Esophagus muscularis mucosa (tissue), 4 donors: Measurements from ENCODE around the gene ZNF765. TPM values are rescaled to one million over a fixed set of nuclear protein-coding genes. Genes with fewer than 3 reads are reported as not detected.

Source experiments
- DNase-seq: peaks from one replicate; pipeline ENCODE4 v3.0.0-alpha.2; 2017; ENCODE audit errors: extremely low spot score
- H3K27ac ChIP-seq, 4 donors: fragments of 200-600 bp; sonication (generic); replicated peaks in 1 of 4; 1 replicate in 3 of 4; 2 replicates in 1 of 4; pipeline ENCODE4 v1.5.1; 2016 to 2019; ENCODE audit warnings: mild to moderate bottlenecking in 1 of 4
- H3K27me3 ChIP-seq, 4 donors: fragments of 200-600 bp; sonication (generic); one replicate each; pipeline versions ENCODE4 v1.5.1 to v1.6.0; 2016 to 2019
- H3K36me3 ChIP-seq, 4 donors: fragments of 200-600 bp; sonication (generic); one replicate each; pipeline ENCODE4 v1.5.1; 2016 to 2019
- H3K4me1 ChIP-seq, 4 donors: fragments of 200-600 bp; sonication (generic); one replicate each; pipeline ENCODE4 v1.5.1; 2016 to 2019
- H3K4me3 ChIP-seq, 4 donors: fragments of 200-600 bp; sonication (generic); 1 replicate in 2 of 4; 2 replicates in 2 of 4; pipeline ENCODE4 v1.5.1; 2016 to 2019; ENCODE audit warnings: mild to moderate bottlenecking in 4 of 4, moderate library complexity in 1 of 4
- H3K9me3 ChIP-seq, 4 donors: fragments of 200-600 bp; sonication (generic); 1 replicate in 3 of 4; 2 replicates in 1 of 4; pipeline ENCODE4 v1.5.1; 2016 to 2019
- CTCF ChIP-seq, 3 experiments: fragments of 200-600 bp in 2 of 3; fragments of 450-650 bp in 1 of 3; sonication (generic) in 2 of 3; IDR thresholded peaks; one replicate each; pipeline ENCODE4 v1.5.1; 2017 to 2019; ENCODE audit warnings: antibody characterized with exemption in 3 of 3, mild to moderate bottlenecking in 2 of 3, moderate library complexity in 1 of 3
- EP300 ChIP-seq: sonication (generic); formaldehyde crosslinking; IDR thresholded peaks from one replicate; pipeline ENCODE4 v1.6.1; 2017; ENCODE audit warnings: antibody characterized with exemption
- POLR2A ChIP-seq: fragments of 450-650 bp; IDR thresholded peaks from one replicate; pipeline ENCODE4 v1.6.1; 2017; ENCODE audit warnings: antibody characterized with exemption, moderate library complexity, mild to moderate bottlenecking, low read depth
- POLR2AphosphoS5 ChIP-seq, 2 donors: sonication (generic); formaldehyde crosslinking; IDR thresholded peaks; one replicate each; pipeline ENCODE4 v1.6.1; 2017; ENCODE audit warnings: antibody characterized with exemption in 2 of 2
- WGBS: methylation state at CpG from one replicate; pipeline ENCODE4 v1.1.5; 2018; 5-methylcytosine and 5-hydroxymethylcytosine counted together
- intact Hi-C: fragments of 100-400 bp; cut with DNase I; formaldehyde crosslinking; loops from one replicate; pipeline ENCODE4 v1.15.1; 2023
- total RNA-seq, 4 donors: library from RNA; depleted of rRNA; stranded (reverse); fragments of >200 nt; gene quantifications; one replicate each; pipeline versions ENCODE4 v1.1.0 to v1.2.1, GENCODE V29; 2016

Gene ZNF765
- total RNA-seq, 4 donors from 2014 or later = 7.1 to 12.5 (median 8.5) TPM

DNA sequence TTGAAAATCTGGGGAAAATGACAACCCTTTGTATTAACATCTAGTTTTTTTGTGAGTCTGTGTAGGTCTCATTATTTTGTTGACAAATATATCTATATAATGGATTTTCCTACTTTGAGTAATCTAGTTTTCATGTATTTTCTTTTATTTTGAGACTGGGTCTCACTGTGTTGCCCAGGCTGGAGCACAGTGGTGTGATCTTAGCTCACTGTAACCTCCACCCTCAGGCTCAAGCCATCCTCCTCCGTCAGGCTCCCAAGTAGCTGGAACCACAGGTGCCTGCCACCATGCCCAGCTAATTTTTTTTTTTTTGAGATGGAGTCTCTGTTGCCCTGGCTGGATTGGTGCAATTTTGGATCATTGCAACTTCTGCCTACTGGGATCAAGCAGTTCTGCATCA lies 20.2 kb upstream of the ZNF765 start:
- H3K4me3 ChIP-seq = no peak overlapping the region
- H3K27ac ChIP-seq = no peak overlapping the region
- peaks cover 37 to 77% (median 48%) of the 10 kb centered on the region in 4 donors for H3K36me3 ChIP-seq
- 100% methylated on average over 1 of the region's 1 CpG for WGBS
- TF ChIP-seq POLR2A (no peak), EP300 (no peak), POLR2AphosphoS5 (IDR thresholded peaks at IDR 0.05) (no peak), CTCF (IDR thresholded peaks at IDR 0.05) (no peak)
- no peaks in the 10 kb centered on the region for H3K4me1 ChIP-seq
- intact Hi-C loops = no loop called here
- DNase-seq = no peak
- H3K9me3 ChIP-seq = no peaks in the 10 kb centered on the region
- no peaks in the 10 kb centered on the region for H3K27me3 ChIP-seq

DNA sequence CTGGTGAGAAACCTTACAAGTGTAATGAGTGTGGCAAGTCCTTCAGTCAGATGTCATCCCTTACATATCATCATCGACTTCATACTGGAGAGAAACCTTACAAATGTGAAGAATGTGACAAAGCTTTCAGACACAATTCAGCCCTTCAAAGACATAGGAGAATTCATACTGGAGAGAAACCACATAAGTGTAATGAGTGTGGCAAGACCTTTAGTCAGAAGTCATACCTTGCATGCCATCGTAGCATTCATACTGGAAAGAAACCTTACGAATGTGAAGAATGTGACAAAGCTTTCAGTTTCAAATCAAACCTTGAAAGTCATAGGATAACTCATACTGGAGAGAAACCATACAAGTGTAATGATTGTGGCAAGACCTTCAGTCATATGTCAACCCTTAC lies 13.6 kb upstream of the ZNF765 start:
- no peak for DNase-seq
- intact Hi-C loops = no loop called here
- TF ChIP-seq CTCF (IDR thresholded peaks at IDR 0.05) (no peak), POLR2AphosphoS5 (IDR thresholded peaks at IDR 0.05) (no peak), EP300 (no peak), POLR2A (no peak)
- H3K9me3 ChIP-seq = peaks cover 0 to 9% (median 0%) of the 10 kb centered on the region in 4 donors
- peaks cover 37 to 67% (median 44%) of the 10 kb centered on the region in 4 donors for H3K36me3 ChIP-seq
- 97% methylated on average over 3 of the region's 3 CpGs for WGBS
- H3K4me3 ChIP-seq = no peak overlapping the region
- no peak overlapping the region for H3K27ac ChIP-seq
- no peaks in the 10 kb centered on the region for H3K27me3 ChIP-seq
- H3K4me1 ChIP-seq = no peaks in the 10 kb centered on the region

GRCh38 chr19:53388168-53388567 lies 6.8 kb upstream of the ZNF765 start:
- Histone ChIP-seq H3K36me3 (peaks cover 0 to 10% (median 0%) of the 10 kb centered on the region in 4 donors), H3K4me3 (no peak overlapping the region), H3K4me1 (peaks cover 0 to 4% (median 0%) of the 10 kb centered on the region in 4 donors), H3K27ac (no peak overlapping the region), H3K27me3 (no peaks in the 10 kb centered on the region), H3K9me3 (peaks cover 0 to 6% (median 0%) of the 10 kb centered on the region in 4 donors)
- no peak for DNase-seq
- TF ChIP-seq EP300 (no peak), CTCF (IDR thresholded peaks at IDR 0.05) (no peak), POLR2AphosphoS5 (IDR thresholded peaks at IDR 0.05) (no peak), POLR2A (no peak)
- intact Hi-C loops = no loop called here
- WGBS = 39% methylated on average over 3 of the region's 3 CpGs

DNA sequence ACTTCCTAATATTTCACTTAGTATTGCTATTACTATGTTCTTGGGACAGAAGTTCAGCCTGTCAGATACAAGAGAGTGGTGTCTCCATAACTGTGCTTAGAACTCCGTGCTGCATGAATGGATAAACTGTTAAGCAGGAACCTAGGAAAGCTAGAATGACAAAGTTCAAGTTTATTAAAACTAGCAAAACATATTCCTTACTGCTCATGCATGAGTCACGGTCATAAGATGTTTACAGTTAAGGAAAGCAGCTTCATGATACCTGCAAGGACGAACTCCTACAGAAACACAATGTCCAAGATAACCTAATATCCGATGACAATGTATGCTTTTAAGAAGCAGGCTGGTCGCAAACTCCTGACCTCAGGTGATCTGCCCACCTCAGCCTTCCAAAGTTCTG lies 6.0 kb upstream of the ZNF765 start:
- DNase-seq = no peak
- H3K4me1 ChIP-seq = peaks cover 0 to 4% (median under 1%) of the 10 kb centered on the region in 4 donors
- H3K36me3 ChIP-seq = peaks cover 0 to 10% (median 0%) of the 10 kb centered on the region in 4 donors
- no peak overlapping the region for H3K4me3 ChIP-seq
- H3K9me3 ChIP-seq = peaks cover 0 to 3% (median 0%) of the 10 kb centered on the region in 4 donors
- H3K27ac ChIP-seq = no peak overlapping the region
- WGBS = 86% methylated on average over 5 of the region's 5 CpGs
- no peak for TF ChIP-seq POLR2AphosphoS5 (IDR thresholded peaks at IDR 0.05)
- no peak for TF ChIP-seq POLR2A
- no peak for TF ChIP-seq EP300
- no peak for TF ChIP-seq CTCF (IDR thresholded peaks at IDR 0.05)
- no peaks in the 10 kb centered on the region for H3K27me3 ChIP-seq
- intact Hi-C loops = no loop called here

DNA sequence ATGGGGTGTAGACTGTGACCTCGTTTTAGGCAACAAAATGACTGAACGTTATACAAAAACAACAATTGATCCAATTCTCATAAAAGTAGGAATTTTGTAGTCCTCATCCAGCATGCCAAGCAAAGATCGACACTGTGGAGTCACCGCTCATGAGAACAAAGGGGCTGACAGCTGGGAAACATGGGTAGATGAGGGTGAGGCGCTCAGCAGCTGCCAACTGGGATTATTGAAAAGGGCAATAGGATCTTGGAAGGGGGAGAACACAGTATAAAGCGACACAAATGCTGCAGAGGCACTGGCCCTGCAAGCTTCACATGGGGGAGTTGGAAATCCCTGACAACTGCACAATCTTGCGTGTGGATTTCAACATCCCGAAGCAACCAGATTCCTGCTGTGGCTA lies 5.4 kb upstream of the ZNF765 start:
- TF ChIP-seq EP300 (no peak), POLR2A (no peak), CTCF (IDR thresholded peaks at IDR 0.05) (no peak), POLR2AphosphoS5 (IDR thresholded peaks at IDR 0.05) (no peak)
- 67% methylated on average over 8 of the region's 8 CpGs for WGBS
- no peak overlapping the region for H3K27ac ChIP-seq
- no peaks in the 10 kb centered on the region for H3K27me3 ChIP-seq
- H3K9me3 ChIP-seq = no peaks in the 10 kb centered on the region
- H3K4me1 ChIP-seq = peaks cover 0 to 11% (median 7%) of the 10 kb centered on the region in 4 donors
- DNase-seq = no peak
- H3K4me3 ChIP-seq = no peak overlapping the region
- peaks cover 0 to 10% (median 0%) of the 10 kb centered on the region in 4 donors for H3K36me3 ChIP-seq
- intact Hi-C loops = no loop called here
